ENCODE data around the gene TMED6. TPM values are rescaled to one million over a fixed set of nuclear protein-coding genes. Genes with fewer than 3 reads are reported as not detected.

Gene TMED6
- 1.9 TPM for total RNA-seq

GRCh38 chr16:69351309-69352027 lies at the start of gene TMED6:
TMED6 (minus strand) TSS chr16:69351786; CDS start chr16:69351753, 33 bp downstream.

GRCh38 chr16:69339289-69340094 lies 12.1 kb downstream of the TMED6 start, which contains the start of the genes COG8 and NIP7:
COG8 (minus strand) TSS chr16:69339564; CDS start chr16:69339552, 12 bp downstream.
NIP7 (plus strand) TSS chr16:69339772; CDS start chr16:69339830, 58 bp downstream.

GRCh38 chr16:69330286-69331109 lies 21.1 kb downstream of the TMED6 start, which contains the start of gene PDF:
PDF (minus strand) TSS chr16:69330588; CDS start chr16:69330570, 18 bp downstream.

GRCh38 chr16:69310653-69311532 lies 40.7 kb downstream of the TMED6 start, which contains the start of gene VPS4A:
VPS4A (plus strand) TSS chr16:69311350; CDS start chr16:69311512, 162 bp downstream.

Other genes starting within 250 kb of the TMED6 start
- 4.3 TPM for gene HAS3, start 246.1 kb downstream of the TMED6 start, total RNA-seq
- 118 TPM for gene CHTF8, start 219.2 kb downstream of the TMED6 start, total RNA-seq
- 24.9 TPM for gene UTP4, start 219.1 kb downstream of the TMED6 start, total RNA-seq
- gene SNTB2, start 164.6 kb downstream of the TMED6 start, total RNA-seq: 33.2 TPM
- gene VPS4A, start 40.4 kb downstream of the TMED6 start, total RNA-seq: 34.4 TPM
- 14.6 TPM for gene PDF, start 21.2 kb downstream of the TMED6 start, total RNA-seq
- 52.7 TPM for gene COG8, start 12.2 kb downstream of the TMED6 start, total RNA-seq
- gene NIP7, start 12.0 kb downstream of the TMED6 start, total RNA-seq: 15.8 TPM
- 30.4 TPM for gene TERF2, start 34.2 kb upstream of the TMED6 start, total RNA-seq
- 128 TPM for gene CYB5B, start 72.8 kb upstream of the TMED6 start, total RNA-seq
- gene NFAT5, start 214.2 kb upstream of the TMED6 start, total RNA-seq: 85.5 TPM

All from metanephros (tissue), 1 donor.